ENCODE data around the gene MEIOSIN.

GRCh38 chr19:45812297-45812696 is 79.1 kb downstream of the MEIOSIN start:
- TF ChIP-seq CTCF (IDR thresholded peaks at IDR 0.05) (no peak), USF2 (IDR thresholded peaks at IDR 0.05; ENCODE audit: borderline replicate concordance, low read depth, low read length) (no peak), POLR2AphosphoS5 (IDR thresholded peaks at IDR 0.05; ENCODE audit: low read depth, low read length) (no peak), RAD21 (IDR thresholded peaks at IDR 0.05; ENCODE audit: low read length) (no peak), JUND (IDR thresholded peaks at IDR 0.05) (no peak), FOSL2 (IDR thresholded peaks at IDR 0.05; ENCODE audit: borderline replicate concordance, low read depth) (no peak), TAF1 (IDR thresholded peaks at IDR 0.05; ENCODE audit: borderline replicate concordance, low read depth, low read length) (no peak), TEAD4 (IDR thresholded peaks at IDR 0.05; ENCODE audit: borderline replicate concordance, insufficient read depth) (no peak)

Measured in SK-N-SH (cell line).